GM23338 (cell line): ENCODE measurements around the gene MLNR.

Source experiments
- CREB1 ChIP-seq: fragments of 250-450 bp; sonication (Bioruptor Pico); IDR thresholded peaks from 2 replicates; pipeline ENCODE4 v1.5.0; 2020; ENCODE audit warnings: low read depth, mild to moderate bottlenecking, moderate library complexity
- CTCF ChIP-seq, 2 experiments: fragments of 200-600 bp in 1 of 2; sonication (generic) in 1 of 2; conservative IDR thresholded peaks; 2 replicates each; pipeline versions ENCODE4 v1.5.1 to v1.6.1; 2016 to 2017; ENCODE audit warnings: antibody characterized with exemption in 2 of 2, low read depth in 2 of 2, mild to moderate bottlenecking in 2 of 2, moderate library complexity in 1 of 2
- EZH2 ChIP-seq: fragments of 200-600 bp; sonication (generic); IDR thresholded peaks from one replicate; pipeline ENCODE4 v1.8.0; 2017; ENCODE audit warnings: antibody characterized with exemption, mild to moderate bottlenecking, low read depth; ENCODE audit not compliant: unreplicated experiment
- EZH2phosphoT487 ChIP-seq: fragments of 200-600 bp; sonication (generic); IDR thresholded peaks from one replicate; pipeline ENCODE4 v1.8.1; 2018; ENCODE audit warnings: antibody characterized with exemption; ENCODE audit not compliant: unreplicated experiment
- JUNB ChIP-seq: IDR thresholded peaks from one replicate; pipeline ENCODE4 v1.6.1; 2016; ENCODE audit warnings: antibody characterized with exemption; ENCODE audit not compliant: unreplicated experiment
- NANOG ChIP-seq: IDR thresholded peaks from 2 replicates; pipeline ENCODE4 v1.6.1; 2016; ENCODE audit warnings: antibody characterized with exemption, borderline replicate concordance
- POLR2AphosphoS5 ChIP-seq: IDR thresholded peaks from 2 replicates; pipeline ENCODE4 v1.6.1; 2016; ENCODE audit warnings: antibody characterized with exemption, low read depth
- ZNF462 ChIP-seq: fragments of 250-450 bp; sonication (Bioruptor Pico); IDR thresholded peaks from 2 replicates; pipeline ENCODE4 v1.5.0; 2020; ENCODE audit warnings: mild to moderate bottlenecking, moderate library complexity

- TF ChIP-seq CTCF (conservative IDR thresholded peaks at IDR 0.05; ENCODE audit: low read depth in 2 of 2), result no peak
- TF ChIP-seq ZNF462, result no peak
- no peak for TF ChIP-seq CREB1 (CRISPR knock-in tag)
- TF ChIP-seq EZH2, result peak; percentile 49
- TF ChIP-seq POLR2AphosphoS5, result no peak
- TF ChIP-seq EZH2phosphoT487, result no peak
- TF ChIP-seq NANOG, result no peak
- no peak for TF ChIP-seq JUNB
Measured at GRCh38 chr13:49221590-49221965, 1.4 kb downstream of the MLNR start.
